Measurements from ENCODE around the gene EML4. TPM values are rescaled to one million over a fixed set of nuclear protein-coding genes. Genes with fewer than 3 reads are reported as not detected.

Gene EML4
- total and polyA plus RNA-seq, 10 of the 15 experiments (the other 5 are each of a cell fraction or from before 2014, with no cell fraction given), result 23.1 to 91.3 (median 77.4) TPM

GRCh38 chr2:42139101-42139500 lies 30.1 kb upstream of the EML4 start:
- CTCF ChIA-PET, result interaction anchor here (1.4 kb wide), 1 partner anchor 33 kb away, joined by 3 read pairs; no protein-coding TSS in a partner anchor
- DNase-seq (ENCODE audit: low read depth, low spot score) (no peak), FAIRE-seq (no peak), ATAC-seq (no peak)
- RAD21 ChIA-PET (ENCODE audit: unreplicated experiment), result no interaction called here
- H3K4me3 ChIP-seq, result no peak overlapping the region
- no peak overlapping the region for H2AFZ ChIP-seq (ENCODE audit: control insufficient read depth, low read depth, low read length)
- H3K27ac ChIP-seq (ENCODE audit: control insufficient read depth, insufficient read depth), result no peak overlapping the region
- H3K27me3 ChIP-seq (replicated peaks in 1 of 2; ENCODE audit: control insufficient read depth in 2 of 2, insufficient read depth in 2 of 2, low read length in 1 of 2), result no peaks in the 10 kb centered on the region
- no peak overlapping the region for H3K4me2 ChIP-seq (ENCODE audit: control insufficient read depth, insufficient read depth)
- no peaks in the 10 kb centered on the region for H3K79me2 ChIP-seq (ENCODE audit: control insufficient read depth, insufficient read depth, low read length)
- no peaks in the 10 kb centered on the region for H4K20me1 ChIP-seq (ENCODE audit: control insufficient read depth, insufficient read depth)
- peaks cover 18% of the 10 kb centered on the region for H3K4me1 ChIP-seq (ENCODE audit: control insufficient read depth, insufficient read depth, low read length)
- BruUV-seq (replicated peaks), result no TSS peak
- 98% methylated on average over 3 of the region's 3 CpGs for WGBS (ENCODE audit: insufficient coverage, insufficient replicate concordance, low lambda C conversion rate, missing lambda C conversion rate)
- POLR2A ChIA-PET, result interaction anchor here (0.7 to 0.8 kb wide), 2 partner anchors 32 to 190 kb away, joined by 3 read pairs; no protein-coding TSS in a partner anchor
- H3K9ac ChIP-seq (ENCODE audit: control insufficient read depth, insufficient read depth, low read length), result no peak overlapping the region
- SMC1A ChIA-PET (ENCODE audit: uncharacterized antibody, unreplicated experiment), result interaction anchor here (0.7 to 2.3 kb wide), 5 partner anchors 13 to 51 kb away, joined by 3 to 7 read pairs (median 6); no protein-coding TSS in a partner anchor
- intact Hi-C loops (cut with micrococcal nuclease; ENCODE audit: unreplicated experiment) (no loop called here), in situ Hi-C loops (cut with MboI) (no loop called here)
- no peaks in the 10 kb centered on the region for H3K9me3 ChIP-seq (replicated peaks; ENCODE audit: control insufficient read depth, insufficient read depth, low read length)
- no peaks in the 10 kb centered on the region for H3K36me3 ChIP-seq (ENCODE audit: control insufficient read depth in 2 of 2, insufficient read depth in 2 of 2, low read length in 1 of 2)
- no peak for TF ChIP-seq ESRRA (IDR thresholded peaks at IDR 0.05; ENCODE audit: low read length)
- TF ChIP-seq, protein P1, sequence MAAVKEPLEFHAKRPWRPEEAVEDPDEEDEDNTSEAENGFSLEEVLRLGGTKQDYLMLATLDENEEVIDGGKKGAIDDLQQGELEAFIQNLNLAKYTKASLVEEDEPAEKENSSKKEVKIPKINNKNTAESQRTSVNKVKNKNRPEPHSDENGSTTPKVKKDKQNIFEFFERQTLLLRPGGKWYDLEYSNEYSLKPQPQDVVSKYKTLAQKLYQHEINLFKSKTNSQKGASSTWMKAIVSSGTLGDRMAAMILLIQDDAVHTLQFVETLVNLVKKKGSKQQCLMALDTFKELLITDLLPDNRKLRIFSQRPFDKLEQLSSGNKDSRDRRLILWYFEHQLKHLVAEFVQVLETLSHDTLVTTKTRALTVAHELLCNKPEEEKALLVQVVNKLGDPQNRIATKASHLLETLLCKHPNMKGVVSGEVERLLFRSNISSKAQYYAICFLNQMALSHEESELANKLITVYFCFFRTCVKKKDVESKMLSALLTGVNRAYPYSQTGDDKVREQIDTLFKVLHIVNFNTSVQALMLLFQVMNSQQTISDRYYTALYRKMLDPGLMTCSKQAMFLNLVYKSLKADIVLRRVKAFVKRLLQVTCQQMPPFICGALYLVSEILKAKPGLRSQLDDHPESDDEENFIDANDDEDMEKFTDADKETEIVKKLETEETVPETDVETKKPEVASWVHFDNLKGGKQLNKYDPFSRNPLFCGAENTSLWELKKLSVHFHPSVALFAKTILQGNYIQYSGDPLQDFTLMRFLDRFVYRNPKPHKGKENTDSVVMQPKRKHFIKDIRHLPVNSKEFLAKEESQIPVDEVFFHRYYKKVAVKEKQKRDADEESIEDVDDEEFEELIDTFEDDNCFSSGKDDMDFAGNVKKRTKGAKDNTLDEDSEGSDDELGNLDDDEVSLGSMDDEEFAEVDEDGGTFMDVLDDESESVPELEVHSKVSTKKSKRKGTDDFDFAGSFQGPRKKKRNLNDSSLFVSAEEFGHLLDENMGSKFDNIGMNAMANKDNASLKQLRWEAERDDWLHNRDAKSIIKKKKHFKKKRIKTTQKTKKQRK (IDR thresholded peaks at IDR 0.05; ENCODE audit: low read depth, low read length), result no peak
- TF ChIP-seq CHD2 (IDR thresholded peaks at IDR 0.05; ENCODE audit: borderline replicate concordance, low read depth, low read length), result no peak
- TF ChIP-seq ATF7 (IDR thresholded peaks at IDR 0.05; ENCODE audit: low read depth), result no peak
- TF ChIP-seq IKZF1 (conservative IDR thresholded peaks at IDR 0.05), result no peak
- TF ChIP-seq SREBF2 (IDR thresholded peaks at IDR 0.05; ENCODE audit: low read length), result no peak
- no peak for TF ChIP-seq ZNF687 (IDR thresholded peaks at IDR 0.05)
- TF ChIP-seq MYC (IDR thresholded peaks at IDR 0.05; ENCODE audit: insufficient read depth, insufficient read length, insufficient replicate concordance, low read length, severe bottlenecking), result no peak
- no peak for TF ChIP-seq NR2C2 (IDR thresholded peaks at IDR 0.05; ENCODE audit: borderline replicate concordance, control insufficient read depth, insufficient read length, low read depth)
- TF ChIP-seq TAF1 (IDR thresholded peaks at IDR 0.05; ENCODE audit: borderline replicate concordance, low read depth, low read length), result no peak
- no peak for TF ChIP-seq KLF5 (IDR thresholded peaks at IDR 0.05; ENCODE audit: partially characterized antibody)
- no peak for TF ChIP-seq KAT2A (conservative IDR thresholded peaks at IDR 0.05; ENCODE audit: control insufficient read depth, low read depth, low read length)
- TF ChIP-seq, protein P2, sequence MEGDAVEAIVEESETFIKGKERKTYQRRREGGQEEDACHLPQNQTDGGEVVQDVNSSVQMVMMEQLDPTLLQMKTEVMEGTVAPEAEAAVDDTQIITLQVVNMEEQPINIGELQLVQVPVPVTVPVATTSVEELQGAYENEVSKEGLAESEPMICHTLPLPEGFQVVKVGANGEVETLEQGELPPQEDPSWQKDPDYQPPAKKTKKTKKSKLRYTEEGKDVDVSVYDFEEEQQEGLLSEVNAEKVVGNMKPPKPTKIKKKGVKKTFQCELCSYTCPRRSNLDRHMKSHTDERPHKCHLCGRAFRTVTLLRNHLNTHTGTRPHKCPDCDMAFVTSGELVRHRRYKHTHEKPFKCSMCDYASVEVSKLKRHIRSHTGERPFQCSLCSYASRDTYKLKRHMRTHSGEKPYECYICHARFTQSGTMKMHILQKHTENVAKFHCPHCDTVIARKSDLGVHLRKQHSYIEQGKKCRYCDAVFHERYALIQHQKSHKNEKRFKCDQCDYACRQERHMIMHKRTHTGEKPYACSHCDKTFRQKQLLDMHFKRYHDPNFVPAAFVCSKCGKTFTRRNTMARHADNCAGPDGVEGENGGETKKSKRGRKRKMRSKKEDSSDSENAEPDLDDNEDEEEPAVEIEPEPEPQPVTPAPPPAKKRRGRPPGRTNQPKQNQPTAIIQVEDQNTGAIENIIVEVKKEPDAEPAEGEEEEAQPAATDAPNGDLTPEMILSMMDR (IDR thresholded peaks at IDR 0.05 in 2 of 3, conservative IDR thresholded peaks at IDR 0.05 in 1 of 3; ENCODE audit: control insufficient read depth in 2 of 3, extremely low read depth in 1 of 3, insufficient read depth in 1 of 3, low read depth in 3 of 3, low read length in 3 of 3), result no peak
